ENCODE data around the gene FAM53A.

FAM53A gene

GRCh38 chr4:1614854-1615595 is 69.1 kb downstream of the FAM53A start:
- DNase-seq (ENCODE audit: low read depth, low spot score) = no peak

GRCh38 chr4:1614502-1614853 is 69.6 kb downstream of the FAM53A start:
- Histone ChIP-seq H3K9ac (ENCODE audit: insufficient read length) (no peak overlapping the region), H3K36me3 (ENCODE audit: insufficient read depth, low read length) (no peaks in the 10 kb centered on the region)
- TF ChIP-seq EZH2 (IDR thresholded peaks at IDR 0.05) = no peak
- no peak for TF ChIP-seq POLR2AphosphoS5 (IDR thresholded peaks at IDR 0.05; ENCODE audit: borderline replicate concordance, low read depth, low read length)
- TF ChIP-seq FOXP2 (optimal IDR thresholded peaks at IDR 0.05; ENCODE audit: control extremely low read depth, extremely low read length, insufficient read depth) = no peak

More at GRCh38 chr4:1614854-1615595, 69.1 kb downstream of the FAM53A start:
- H3K27ac ChIP-seq = no peak overlapping the region
- TF ChIP-seq POLR2AphosphoS5 (IDR thresholded peaks at IDR 0.05; ENCODE audit: borderline replicate concordance, low read depth, low read length) (no peak), EZH2 (IDR thresholded peaks at IDR 0.05) (no peak)
- no peak overlapping the region for H3K9ac ChIP-seq (ENCODE audit: insufficient read length)
- no peaks in the 10 kb centered on the region for H3K36me3 ChIP-seq (ENCODE audit: insufficient read depth, low read length)
- no peaks in the 10 kb centered on the region for H3K9me3 ChIP-seq (ENCODE audit: low read depth, low read length)
- H3K4me3 ChIP-seq = no peak overlapping the region

DNA sequence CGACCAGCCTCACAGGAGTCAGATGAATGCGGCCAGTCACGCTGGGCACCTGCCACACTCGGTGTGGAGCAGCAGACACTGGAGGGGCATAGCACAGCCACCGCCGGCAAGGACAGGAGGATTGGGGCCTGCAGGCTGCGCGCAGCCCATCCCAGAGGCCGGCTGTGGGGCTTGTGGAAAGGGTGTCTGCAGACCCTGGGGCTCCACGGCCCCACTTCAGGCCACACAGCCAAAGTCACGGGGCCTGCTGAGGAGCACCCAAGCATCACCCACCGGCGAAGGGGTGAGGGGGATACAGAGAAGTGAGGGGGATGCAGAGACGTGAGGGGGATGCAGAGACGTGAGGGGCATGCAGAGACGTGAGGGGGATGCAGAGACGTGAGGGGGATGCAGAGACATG is 70.1 kb downstream of the FAM53A start:
- no peak for DNase-seq (ENCODE audit: low read depth, low spot score)
- Histone ChIP-seq H3K9ac (ENCODE audit: insufficient read length) (no peak overlapping the region), H3K9me3 (ENCODE audit: low read depth, low read length) (no peaks in the 10 kb centered on the region), H3K27ac (no peak overlapping the region), H3K4me3 (no peak overlapping the region), H3K36me3 (ENCODE audit: insufficient read depth, low read length) (no peaks in the 10 kb centered on the region)
- TF ChIP-seq FOXP2 (optimal IDR thresholded peaks at IDR 0.05; ENCODE audit: control extremely low read depth, extremely low read length, insufficient read depth) (no peak), EZH2 (IDR thresholded peaks at IDR 0.05) (no peak), POLR2AphosphoS5 (IDR thresholded peaks at IDR 0.05; ENCODE audit: borderline replicate concordance, low read depth, low read length) (no peak)

More at GRCh38 chr4:1614502-1614853, 69.6 kb downstream of the FAM53A start:
- no peaks in the 10 kb centered on the region for H3K9me3 ChIP-seq (ENCODE audit: low read depth, low read length)
- DNase-seq (ENCODE audit: low read depth, low spot score) = no peak
- no peak overlapping the region for H3K27ac ChIP-seq
- no peak overlapping the region for H3K4me3 ChIP-seq

- Histone ChIP-seq H3K27ac (no peak overlapping the region), H3K4me3 (no peak overlapping the region), H3K9ac (ENCODE audit: insufficient read length) (no peak overlapping the region), H3K9me3 (ENCODE audit: low read depth, low read length) (no peaks in the 10 kb centered on the region), H3K36me3 (ENCODE audit: insufficient read depth, low read length) (no peaks in the 10 kb centered on the region)
- no peak for DNase-seq (ENCODE audit: low read depth, low spot score)
- TF ChIP-seq POLR2AphosphoS5 (IDR thresholded peaks at IDR 0.05; ENCODE audit: borderline replicate concordance, low read depth, low read length) (no peak), EZH2 (IDR thresholded peaks at IDR 0.05) (no peak), FOXP2 (optimal IDR thresholded peaks at IDR 0.05; ENCODE audit: control extremely low read depth, extremely low read length, insufficient read depth) (no peak)
Measured at GRCh38 chr4:1613099-1613495, 71.0 kb downstream of the FAM53A start.

DNA sequence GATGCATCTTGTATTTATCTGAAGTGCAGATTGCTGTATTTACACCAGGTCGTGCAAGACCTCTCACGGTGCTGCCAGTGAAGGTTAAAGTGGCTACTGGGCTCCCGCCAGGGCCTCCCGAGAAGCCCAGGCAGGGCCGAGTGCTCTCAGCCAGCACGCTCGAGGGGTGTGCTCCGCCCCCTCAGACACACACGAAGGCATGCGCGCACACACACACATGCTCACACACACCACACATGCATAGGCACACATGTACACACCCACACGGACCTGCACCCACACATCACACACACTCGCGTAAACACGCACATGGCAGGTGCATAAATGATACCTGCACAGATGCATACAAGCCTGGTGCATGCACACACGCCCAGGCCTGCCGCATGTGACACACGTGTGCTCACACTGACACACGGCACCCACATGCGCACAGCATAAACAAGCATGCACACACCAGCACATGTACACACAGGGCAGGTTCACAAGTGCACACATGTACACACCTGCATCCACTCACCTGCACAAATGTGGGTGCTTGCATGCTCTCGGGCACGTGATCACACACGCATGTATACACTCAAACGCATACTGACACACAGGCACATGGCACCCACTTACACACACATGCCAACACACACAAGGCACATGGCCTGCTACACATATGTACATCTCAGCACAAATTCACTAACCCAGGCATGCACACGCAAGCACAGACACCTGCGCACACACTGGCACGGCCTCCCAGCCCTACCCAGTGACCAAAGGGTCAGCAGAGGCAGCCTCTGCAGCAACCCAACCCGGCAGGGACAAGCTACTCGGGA is 71.6 kb downstream of the FAM53A start:
- no peak for DNase-seq (ENCODE audit: low read depth, low spot score)
- no peak overlapping the region for H3K27ac ChIP-seq
- H3K36me3 ChIP-seq (ENCODE audit: insufficient read depth, low read length) = no peaks in the 10 kb centered on the region
- no peak overlapping the region for H3K9ac ChIP-seq (ENCODE audit: insufficient read length)
- TF ChIP-seq FOXP2 (optimal IDR thresholded peaks at IDR 0.05; ENCODE audit: control extremely low read depth, extremely low read length, insufficient read depth) = no peak
- TF ChIP-seq POLR2AphosphoS5 (IDR thresholded peaks at IDR 0.05; ENCODE audit: borderline replicate concordance, low read depth, low read length) = no peak
- TF ChIP-seq EZH2 (IDR thresholded peaks at IDR 0.05) = no peak
- no peaks in the 10 kb centered on the region for H3K9me3 ChIP-seq (ENCODE audit: low read depth, low read length)
- H3K4me3 ChIP-seq = no peak overlapping the region

- DNase-seq (ENCODE audit: low read depth, low spot score) = no peak
- Histone ChIP-seq H3K4me3 (no peak overlapping the region), H3K27ac (no peak overlapping the region), H3K9me3 (ENCODE audit: low read depth, low read length) (no peaks in the 10 kb centered on the region), H3K36me3 (ENCODE audit: insufficient read depth, low read length) (no peaks in the 10 kb centered on the region), H3K9ac (ENCODE audit: insufficient read length) (no peak overlapping the region)
- TF ChIP-seq EZH2 (IDR thresholded peaks at IDR 0.05) (no peak), POLR2AphosphoS5 (IDR thresholded peaks at IDR 0.05; ENCODE audit: borderline replicate concordance, low read depth, low read length) (no peak), FOXP2 (optimal IDR thresholded peaks at IDR 0.05; ENCODE audit: control extremely low read depth, extremely low read length, insufficient read depth) (no peak)
Measured at GRCh38 chr4:1611501-1611870, 72.6 kb downstream of the FAM53A start.

- TF ChIP-seq FOXP2 (optimal IDR thresholded peaks at IDR 0.05; ENCODE audit: control extremely low read depth, extremely low read length, insufficient read depth) (no peak), EZH2 (IDR thresholded peaks at IDR 0.05) (no peak), POLR2AphosphoS5 (IDR thresholded peaks at IDR 0.05; ENCODE audit: borderline replicate concordance, low read depth, low read length) (no peak)
- DNase-seq (ENCODE audit: low read depth, low spot score) = no peak
- Histone ChIP-seq H3K36me3 (ENCODE audit: insufficient read depth, low read length) (no peaks in the 10 kb centered on the region), H3K27ac (no peak overlapping the region), H3K4me3 (no peak overlapping the region), H3K9ac (ENCODE audit: insufficient read length) (no peak overlapping the region), H3K9me3 (ENCODE audit: low read depth, low read length) (no peaks in the 10 kb centered on the region)
Measured at GRCh38 chr4:1610791-1611500, 73.2 kb downstream of the FAM53A start.

All from SK-N-MC (cell line).